Adrenal gland (tissue), 5 donors: Measurements from ENCODE around the gene GABRR1.

Experiments
- POLR2A ChIP-seq, 2 donors: fragments of 450-650 bp; IDR thresholded peaks; one replicate each; pipeline ENCODE4 v1.6.1; 2017; ENCODE audit warnings: antibody characterized with exemption in 2 of 2, mild to moderate bottlenecking in 2 of 2, moderate library complexity in 1 of 2
- TF ChIP-seq, protein P1 (sequence below), 6 experiments: fragments of 450-650 bp in 4 of 6; fragments of 200-600 bp in 2 of 6; sonication (generic) in 1 of 6; IDR thresholded peaks; 1 replicate in 5 of 6; 2 replicates in 1 of 6; pipeline versions ENCODE4 v1.5.1 to v1.8.0; 2016 to 2021; ENCODE audit warnings: antibody characterized with exemption in 6 of 6, mild to moderate bottlenecking in 2 of 6, moderate library complexity in 1 of 6
- donor health status: DM: no; HTN: no; CAD: no.

DNA sequence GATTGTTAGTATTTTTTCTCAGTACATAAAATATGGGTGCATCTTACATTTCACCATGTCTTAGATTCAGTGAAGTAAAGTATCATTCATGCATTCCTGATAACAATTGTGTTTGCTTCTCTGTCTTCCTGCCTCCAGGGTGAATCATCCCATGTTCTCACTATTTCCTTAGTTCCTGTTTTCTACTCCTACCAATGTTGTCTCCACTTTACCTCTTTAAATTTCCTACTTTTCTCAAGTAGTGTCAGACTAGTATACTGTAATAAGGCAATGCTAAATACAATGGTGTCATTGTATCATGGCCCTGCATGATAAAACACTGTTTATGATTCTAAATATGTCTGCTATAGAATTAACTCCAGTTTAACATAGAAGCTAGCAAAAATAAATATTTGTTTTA is 37.4 kb upstream of the GABRR1 start:
- TF ChIP-seq, protein P1, sequence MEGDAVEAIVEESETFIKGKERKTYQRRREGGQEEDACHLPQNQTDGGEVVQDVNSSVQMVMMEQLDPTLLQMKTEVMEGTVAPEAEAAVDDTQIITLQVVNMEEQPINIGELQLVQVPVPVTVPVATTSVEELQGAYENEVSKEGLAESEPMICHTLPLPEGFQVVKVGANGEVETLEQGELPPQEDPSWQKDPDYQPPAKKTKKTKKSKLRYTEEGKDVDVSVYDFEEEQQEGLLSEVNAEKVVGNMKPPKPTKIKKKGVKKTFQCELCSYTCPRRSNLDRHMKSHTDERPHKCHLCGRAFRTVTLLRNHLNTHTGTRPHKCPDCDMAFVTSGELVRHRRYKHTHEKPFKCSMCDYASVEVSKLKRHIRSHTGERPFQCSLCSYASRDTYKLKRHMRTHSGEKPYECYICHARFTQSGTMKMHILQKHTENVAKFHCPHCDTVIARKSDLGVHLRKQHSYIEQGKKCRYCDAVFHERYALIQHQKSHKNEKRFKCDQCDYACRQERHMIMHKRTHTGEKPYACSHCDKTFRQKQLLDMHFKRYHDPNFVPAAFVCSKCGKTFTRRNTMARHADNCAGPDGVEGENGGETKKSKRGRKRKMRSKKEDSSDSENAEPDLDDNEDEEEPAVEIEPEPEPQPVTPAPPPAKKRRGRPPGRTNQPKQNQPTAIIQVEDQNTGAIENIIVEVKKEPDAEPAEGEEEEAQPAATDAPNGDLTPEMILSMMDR (IDR thresholded peaks at IDR 0.05) = no peak
- TF ChIP-seq POLR2A (IDR thresholded peaks at IDR 0.05) = no peak
